OCI-LY1 (cell line): ENCODE data around the gene AP2A2.

Experiments
- EZH2 ChIP-seq: fragments of 200-600 bp; sonication (generic), shearing (Covaris generic); IDR thresholded peaks from 2 replicates; pipeline ENCODE4 v1.8.0; 2017; ENCODE audit warnings: borderline replicate concordance, mixed run types, mild to moderate bottlenecking, antibody characterized with exemption, low read length, moderate library complexity, mixed read lengths
- TF ChIP-seq, protein P1 (sequence below): fragments of 200-600 bp; sonication (generic), shearing (Covaris generic); IDR thresholded peaks from 2 replicates; pipeline ENCODE4 v1.5.1; 2017; ENCODE audit warnings: mild to moderate bottlenecking, antibody characterized with exemption, low read length, moderate library complexity, mixed read lengths

DNA sequence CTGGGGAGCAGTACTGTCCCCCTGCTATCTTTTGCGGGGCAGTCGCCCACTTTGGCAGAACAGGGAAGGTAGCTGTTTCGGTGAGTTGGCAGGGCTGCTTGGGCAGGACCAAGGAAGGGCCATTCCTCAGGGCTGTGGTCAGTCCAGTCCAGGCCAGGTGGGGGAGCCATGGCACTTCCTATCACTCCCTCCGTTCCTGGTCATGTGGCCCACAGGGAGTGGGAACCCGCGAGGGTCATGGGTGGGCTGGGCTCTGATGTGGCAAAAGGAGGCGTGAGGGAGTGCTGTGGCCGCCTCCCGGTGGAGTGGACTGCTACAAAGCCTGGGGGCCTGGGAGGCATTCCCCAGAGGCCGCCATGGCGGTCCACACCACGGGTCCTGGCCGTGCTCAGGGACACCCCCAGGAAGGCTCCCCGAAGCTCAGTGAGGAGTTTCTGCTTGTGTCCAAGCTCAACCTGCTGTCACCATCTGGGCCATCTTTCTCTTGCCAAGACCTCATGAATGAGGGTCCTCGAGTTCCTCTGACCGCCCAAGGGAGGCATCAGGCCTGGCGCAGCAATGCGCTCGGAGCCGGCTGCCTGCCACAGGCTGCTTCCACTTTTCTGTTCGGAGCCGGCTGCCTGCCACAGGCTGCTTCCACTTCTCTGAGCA is 27.0 kb upstream of the AP2A2 start:
- TF ChIP-seq, protein P1, sequence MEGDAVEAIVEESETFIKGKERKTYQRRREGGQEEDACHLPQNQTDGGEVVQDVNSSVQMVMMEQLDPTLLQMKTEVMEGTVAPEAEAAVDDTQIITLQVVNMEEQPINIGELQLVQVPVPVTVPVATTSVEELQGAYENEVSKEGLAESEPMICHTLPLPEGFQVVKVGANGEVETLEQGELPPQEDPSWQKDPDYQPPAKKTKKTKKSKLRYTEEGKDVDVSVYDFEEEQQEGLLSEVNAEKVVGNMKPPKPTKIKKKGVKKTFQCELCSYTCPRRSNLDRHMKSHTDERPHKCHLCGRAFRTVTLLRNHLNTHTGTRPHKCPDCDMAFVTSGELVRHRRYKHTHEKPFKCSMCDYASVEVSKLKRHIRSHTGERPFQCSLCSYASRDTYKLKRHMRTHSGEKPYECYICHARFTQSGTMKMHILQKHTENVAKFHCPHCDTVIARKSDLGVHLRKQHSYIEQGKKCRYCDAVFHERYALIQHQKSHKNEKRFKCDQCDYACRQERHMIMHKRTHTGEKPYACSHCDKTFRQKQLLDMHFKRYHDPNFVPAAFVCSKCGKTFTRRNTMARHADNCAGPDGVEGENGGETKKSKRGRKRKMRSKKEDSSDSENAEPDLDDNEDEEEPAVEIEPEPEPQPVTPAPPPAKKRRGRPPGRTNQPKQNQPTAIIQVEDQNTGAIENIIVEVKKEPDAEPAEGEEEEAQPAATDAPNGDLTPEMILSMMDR = no peak
- TF ChIP-seq EZH2 = no peak
